Natural killer cell treated with Interleukin-12 subunit alpha and Interleukin-12 subunit beta and Interleukin-15 and Interleukin-18, amount 100 ng/mL, for 72 hours (primary cell): ENCODE data around the gene AGBL4. TPM values are rescaled to one million over a fixed set of nuclear protein-coding genes. Genes with fewer than 3 reads are reported as not detected.
A peak's percentile ranks its signal among the peaks of the same experiment; 100 is the strongest.

ENCODE experiments used
- ATAC-seq, 2 donors: fragments of 150-1000 bp; cut with Tn5 transposase in 1 of 2; sonication (Bioruptor Pico), chemical (Tn5 transposase) in 1 of 2; 2 replicates each; pipeline ENCODE4 v1.10.0; 2021
- DNase-seq: peaks from one replicate; pipeline ENCODE4 v3.0.0; 2022; ENCODE audit warnings: low spot score
- H3K27ac Mint-ChIP-seq, 2 donors: 1 replicate in 1 of 2; 2 replicates in 1 of 2; pipeline ENCODE4 v1.8.0; 2022; ENCODE audit warnings: mixed read lengths in 2 of 2, mild to moderate bottlenecking in 1 of 2, moderate library complexity in 1 of 2
- H3K27me3 Mint-ChIP-seq, 2 donors: 1 replicate in 1 of 2; 2 replicates in 1 of 2; pipeline ENCODE4 v1.8.0; 2022; ENCODE audit warnings: mixed read lengths in 2 of 2
- H3K36me3 Mint-ChIP-seq: one replicate; pipeline ENCODE4 v1.8.0; 2022; ENCODE audit warnings: mixed read lengths
- H3K4me1 Mint-ChIP-seq, 2 donors: 1 replicate in 1 of 2; 2 replicates in 1 of 2; pipeline ENCODE4 v1.8.0; 2022; ENCODE audit warnings: low read depth in 2 of 2, mixed read lengths in 2 of 2, mild to moderate bottlenecking in 1 of 2
- H3K4me3 Mint-ChIP-seq: one replicate; pipeline ENCODE4 v1.8.0; 2022; ENCODE audit warnings: mixed read lengths
- H3K9me3 Mint-ChIP-seq: 2 replicates; pipeline ENCODE4 v1.8.0; 2022; ENCODE audit warnings: mixed read lengths
- total RNA-seq, 2 donors: library from RNA; stranded (reverse); gene quantifications; one replicate each; pipeline ENCODE4 v1.2.3, GENCODE V29; 2022

The AGBL4 gene
- total RNA-seq, 2 donors from 2014 or later, result 0.19 TPM; not detected in 1

DNA sequence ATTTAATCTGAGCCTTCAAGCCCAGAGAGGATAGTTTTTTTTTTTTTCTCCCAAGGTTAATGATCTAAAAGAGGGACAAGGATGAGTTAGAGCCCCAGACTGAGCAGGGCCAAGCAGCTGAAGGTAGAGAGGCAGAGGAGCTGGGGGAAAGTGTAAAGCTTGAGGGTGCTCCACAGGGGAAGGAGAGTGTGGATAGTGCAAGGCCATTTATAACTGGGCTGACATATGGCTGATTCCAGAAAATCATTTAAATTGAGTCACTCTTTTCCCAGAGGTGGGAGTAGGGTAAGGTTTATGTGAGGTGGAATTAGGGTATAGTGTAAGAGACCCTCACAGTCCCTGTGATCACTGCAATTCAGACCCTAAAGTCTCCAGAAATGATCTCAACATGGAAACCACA lies 1302.8 kb downstream of the AGBL4 start:
- H3K4me3 Mint-ChIP-seq, result no peak overlapping the region
- peaks cover 7 to 38% of the 10 kb centered on the region in 2 donors for H3K27me3 Mint-ChIP-seq
- H3K4me1 Mint-ChIP-seq, result no peaks in the 10 kb centered on the region
- no peaks in the 10 kb centered on the region for H3K36me3 Mint-ChIP-seq
- ATAC-seq, result no peak
- no peak for DNase-seq
- H3K9me3 Mint-ChIP-seq, result no peaks in the 10 kb centered on the region
- no peak overlapping the region for H3K27ac Mint-ChIP-seq

GRCh38 chr1:48718705-48719104 lies 1305.0 kb downstream of the AGBL4 start:
- Mint-ChIP-seq H3K27me3 (peaks cover 7 to 31% of the 10 kb centered on the region in 2 donors), H3K4me3 (no peak overlapping the region), H3K27ac (no peak overlapping the region), H3K4me1 (no peaks in the 10 kb centered on the region), H3K9me3 (no peaks in the 10 kb centered on the region), H3K36me3 (no peaks in the 10 kb centered on the region)
- no peak for ATAC-seq
- no peak for DNase-seq

DNA sequence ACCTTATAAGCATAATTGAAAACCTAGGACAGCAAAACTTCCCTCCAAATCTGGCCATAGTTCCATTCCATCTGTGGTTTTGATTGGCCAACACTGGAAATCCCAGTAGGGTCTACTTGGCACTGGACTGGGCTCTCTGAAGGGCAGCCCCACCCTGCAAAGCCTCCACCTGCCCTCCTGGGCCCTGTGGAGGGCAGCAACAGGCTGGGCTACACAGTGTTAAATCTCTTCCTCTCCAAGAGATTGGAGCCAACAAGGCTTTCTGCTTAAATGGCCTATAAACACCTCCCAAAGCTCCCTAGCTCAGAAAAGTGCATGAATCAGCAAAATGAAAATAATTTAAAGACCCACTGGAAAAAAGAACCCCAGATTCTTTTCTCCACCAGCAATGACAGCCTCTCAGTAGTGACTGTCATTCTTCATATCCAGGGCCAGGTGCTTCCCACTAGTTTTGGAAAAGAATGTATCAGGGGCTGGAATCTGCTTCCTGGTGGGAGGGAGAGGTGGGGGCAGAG lies 1305.6 kb downstream of the AGBL4 start:
- Mint-ChIP-seq H3K27me3 (peaks cover 7 to 25% of the 10 kb centered on the region in 2 donors), H3K9me3 (no peaks in the 10 kb centered on the region), H3K4me3 (no peak overlapping the region), H3K27ac (no peak overlapping the region), H3K36me3 (no peaks in the 10 kb centered on the region), H3K4me1 (no peaks in the 10 kb centered on the region)
- ATAC-seq (no peak), DNase-seq (no peak)

GRCh38 chr1:48717082-48717481 lies 1306.7 kb downstream of the AGBL4 start:
- DNase-seq, result no peak
- ATAC-seq, result no peak
- Mint-ChIP-seq H3K4me3 (no peak overlapping the region), H3K36me3 (no peaks in the 10 kb centered on the region), H3K27me3 (peaks cover 4 to 16% of the 10 kb centered on the region in 2 donors), H3K27ac (no peak overlapping the region), H3K9me3 (no peaks in the 10 kb centered on the region), H3K4me1 (no peaks in the 10 kb centered on the region)

DNA sequence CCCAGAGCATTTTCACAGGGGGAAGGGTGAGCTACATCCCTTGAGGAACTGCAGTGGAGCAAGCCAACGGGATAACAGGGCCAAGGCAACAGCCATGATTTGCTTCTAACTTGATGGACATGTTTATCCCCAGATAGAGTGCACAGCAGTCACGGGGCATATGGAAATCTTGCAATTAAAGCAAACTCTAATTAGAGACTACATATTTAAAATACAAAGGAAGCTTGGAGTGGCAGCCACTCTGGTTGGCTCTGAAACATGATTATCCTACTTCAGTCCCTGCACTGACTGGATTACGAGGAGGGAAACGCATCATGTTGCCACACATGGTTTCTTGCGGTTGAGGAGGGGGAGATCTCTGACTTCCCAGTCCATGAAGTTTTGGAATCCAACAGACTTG lies 1307.8 kb downstream of the AGBL4 start:
- Mint-ChIP-seq H3K36me3 (no peaks in the 10 kb centered on the region), H3K9me3 (no peaks in the 10 kb centered on the region), H3K4me3 (no peak overlapping the region), H3K27ac (no peak overlapping the region), H3K27me3 (peaks cover 8 to 13% of the 10 kb centered on the region in 2 donors), H3K4me1 (no peaks in the 10 kb centered on the region)
- ATAC-seq (no peak), DNase-seq (no peak)

- no peaks in the 10 kb centered on the region for H3K36me3 Mint-ChIP-seq
- peaks cover 0 to 4% of the 10 kb centered on the region in 2 donors for H3K27me3 Mint-ChIP-seq
- H3K27ac Mint-ChIP-seq, result no peak overlapping the region
- DNase-seq (no peak), ATAC-seq (peak in 1 of 2 donors; percentile 52)
- H3K9me3 Mint-ChIP-seq, result no peaks in the 10 kb centered on the region
- no peak overlapping the region for H3K4me3 Mint-ChIP-seq
- no peaks in the 10 kb centered on the region for H3K4me1 Mint-ChIP-seq
Observed at GRCh38 chr1:48710915-48711314, 1312.8 kb downstream of the AGBL4 start.

DNA sequence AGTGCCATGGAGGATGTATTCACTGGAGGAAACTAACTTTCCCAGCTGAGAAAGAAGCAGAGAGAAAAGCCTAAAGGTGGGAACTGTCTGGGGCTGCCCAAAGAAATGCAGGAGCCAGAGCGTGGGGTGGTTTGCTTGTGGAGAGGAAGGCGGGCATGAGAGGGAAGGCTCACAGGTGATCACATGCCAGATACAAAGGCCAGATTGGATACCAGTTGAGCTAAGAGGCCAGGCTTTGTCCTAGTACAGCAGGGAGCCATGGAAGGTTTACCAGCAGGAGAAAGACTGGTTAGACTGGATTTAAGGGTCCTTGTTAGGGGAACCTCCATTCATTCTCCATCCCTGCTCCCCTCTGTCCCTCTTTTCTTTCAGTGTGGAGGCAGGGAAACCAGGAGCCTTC lies 1313.4 kb downstream of the AGBL4 start:
- Mint-ChIP-seq H3K4me3 (no peak overlapping the region), H3K27me3 (peaks cover 4 to 7% of the 10 kb centered on the region in 2 donors), H3K36me3 (no peaks in the 10 kb centered on the region), H3K4me1 (no peaks in the 10 kb centered on the region), H3K27ac (no peak overlapping the region), H3K9me3 (no peaks in the 10 kb centered on the region)
- ATAC-seq, result no peak
- no peak for DNase-seq

DNA sequence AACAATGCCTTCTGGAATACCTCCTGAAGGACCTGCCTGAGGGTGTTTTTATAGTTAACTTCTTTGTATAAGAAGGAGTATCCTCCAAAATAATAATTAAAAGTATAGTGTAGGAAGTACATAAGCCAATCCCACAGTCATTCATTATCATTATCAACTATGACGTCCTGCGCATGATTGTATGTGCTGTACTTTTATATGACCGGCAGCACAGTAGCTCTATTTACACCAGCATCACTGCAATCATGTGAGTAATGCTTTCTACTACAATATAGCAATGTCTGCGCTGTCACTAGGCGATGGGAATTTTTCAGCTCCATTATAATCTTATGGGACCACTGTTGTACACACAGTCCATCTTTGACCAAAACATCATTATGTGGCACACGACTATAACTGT lies 1319.0 kb downstream of the AGBL4 start:
- peaks cover 5 to 23% of the 10 kb centered on the region in 2 donors for H3K27me3 Mint-ChIP-seq
- DNase-seq (no peak), ATAC-seq (no peak)
- H3K36me3 Mint-ChIP-seq, result no peaks in the 10 kb centered on the region
- H3K9me3 Mint-ChIP-seq, result no peaks in the 10 kb centered on the region
- H3K4me1 Mint-ChIP-seq, result no peaks in the 10 kb centered on the region
- no peak overlapping the region for H3K4me3 Mint-ChIP-seq
- no peak overlapping the region for H3K27ac Mint-ChIP-seq

DNA sequence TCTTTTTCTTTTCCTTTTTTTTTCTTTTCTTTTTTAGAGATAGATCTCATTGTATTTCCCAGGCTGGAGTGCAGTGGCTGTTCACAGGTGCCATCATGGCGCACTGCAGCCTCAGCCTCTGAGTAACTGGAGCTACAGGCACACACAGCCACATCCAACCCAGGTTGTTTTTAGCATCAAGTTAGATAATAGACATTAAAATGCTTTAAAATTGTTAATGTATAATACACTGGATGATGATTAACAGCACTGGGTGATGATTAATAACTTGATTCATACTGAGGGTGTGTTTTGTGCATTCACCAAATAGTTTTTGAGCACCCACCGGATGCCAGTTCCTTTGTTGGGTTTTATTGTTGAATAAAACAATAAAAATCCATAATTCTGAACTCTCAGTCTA lies 1322.3 kb downstream of the AGBL4 start:
- no peaks in the 10 kb centered on the region for H3K9me3 Mint-ChIP-seq
- DNase-seq, result no peak
- H3K36me3 Mint-ChIP-seq, result no peaks in the 10 kb centered on the region
- H3K27me3 Mint-ChIP-seq, result peaks cover 7 to 23% of the 10 kb centered on the region in 2 donors
- ATAC-seq, result no peak
- H3K27ac Mint-ChIP-seq, result no peak overlapping the region
- H3K4me1 Mint-ChIP-seq, result no peaks in the 10 kb centered on the region
- H3K4me3 Mint-ChIP-seq, result no peak overlapping the region

GRCh38 chr1:48697066-48697707 lies 1326.6 kb downstream of the AGBL4 start:
- no peak for ATAC-seq
- H3K9me3 Mint-ChIP-seq, result no peaks in the 10 kb centered on the region
- no peaks in the 10 kb centered on the region for H3K36me3 Mint-ChIP-seq
- peaks cover 7 to 10% of the 10 kb centered on the region in 2 donors for H3K27me3 Mint-ChIP-seq
- H3K27ac Mint-ChIP-seq, result no peak overlapping the region
- no peak overlapping the region for H3K4me3 Mint-ChIP-seq
- H3K4me1 Mint-ChIP-seq, result no peaks in the 10 kb centered on the region
- peak; percentile 66 for DNase-seq

- Mint-ChIP-seq H3K4me3 (no peak overlapping the region), H3K36me3 (no peaks in the 10 kb centered on the region), H3K4me1 (no peaks in the 10 kb centered on the region), H3K9me3 (no peaks in the 10 kb centered on the region), H3K27ac (no peak overlapping the region), H3K27me3 (peaks cover under 1 to 5% of the 10 kb centered on the region in 2 donors)
- peak; percentile 2 for DNase-seq
- no peak for ATAC-seq
Observed at GRCh38 chr1:48695161-48695560, 1328.6 kb downstream of the AGBL4 start.

GRCh38 chr1:48693674-48694320 lies 1330.0 kb downstream of the AGBL4 start:
- Mint-ChIP-seq H3K27ac (no peak overlapping the region), H3K4me1 (no peaks in the 10 kb centered on the region)
- ATAC-seq, result no peak

DNA sequence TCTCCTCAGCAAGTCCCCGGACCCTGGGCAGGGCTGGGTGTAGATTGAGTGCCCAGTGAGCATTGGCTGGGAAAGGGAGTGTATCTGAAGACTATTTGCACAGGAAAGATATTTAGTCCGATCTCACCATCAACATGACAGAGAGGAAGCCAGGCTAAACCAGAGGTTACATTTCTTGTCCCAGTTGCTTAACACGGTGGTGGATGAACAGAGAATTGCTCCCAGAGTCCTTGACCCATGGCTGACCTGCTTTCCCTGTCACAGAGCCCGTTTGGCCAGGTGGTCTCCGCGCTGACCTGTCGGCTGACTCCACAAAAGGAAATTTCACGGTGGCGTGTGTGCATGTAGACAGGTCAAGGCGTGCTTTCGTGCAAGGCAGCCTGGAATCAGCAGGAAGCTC lies 1330.6 kb downstream of the AGBL4 start:
- Mint-ChIP-seq H3K9me3 (no peaks in the 10 kb centered on the region), H3K27me3 (peaks cover 0 to 5% of the 10 kb centered on the region in 2 donors), H3K27ac (no peak overlapping the region), H3K36me3 (no peaks in the 10 kb centered on the region), H3K4me1 (no peaks in the 10 kb centered on the region), H3K4me3 (no peak overlapping the region)
- DNase-seq (no peak), ATAC-seq (no peak)

More at GRCh38 chr1:48693674-48694320, 1330.0 kb downstream of the AGBL4 start:
- DNase-seq, result no peak
- no peaks in the 10 kb centered on the region for H3K9me3 Mint-ChIP-seq
- no peak overlapping the region for H3K4me3 Mint-ChIP-seq
- H3K36me3 Mint-ChIP-seq, result no peaks in the 10 kb centered on the region
- H3K27me3 Mint-ChIP-seq, result peaks cover 0 to 5% of the 10 kb centered on the region in 2 donors

- peaks cover 0 to 3% of the 10 kb centered on the region in 2 donors for H3K27me3 Mint-ChIP-seq
- no peaks in the 10 kb centered on the region for H3K36me3 Mint-ChIP-seq
- no peak overlapping the region for H3K27ac Mint-ChIP-seq
- DNase-seq, result no peak
- no peak overlapping the region for H3K4me3 Mint-ChIP-seq
- H3K9me3 Mint-ChIP-seq, result no peaks in the 10 kb centered on the region
- no peak for ATAC-seq
- H3K4me1 Mint-ChIP-seq, result no peaks in the 10 kb centered on the region
Observed at GRCh38 chr1:48692235-48692634, 1331.5 kb downstream of the AGBL4 start.
